LNCaP clone FGC (cell line): Measurements from ENCODE around the gene CNDP1.

Source experiments
- DNase-seq: peaks from one replicate; pipeline ENCODE4 v3.0.0-alpha.2; 2011; ENCODE audit warnings: low read depth
- H3K4me3 ChIP-seq: 2 replicates; pipeline ENCODE4 v1.5.1; 2011; ENCODE audit warnings: mild to moderate bottlenecking, low read depth, low read length, control low read depth
- TF ChIP-seq, protein P1 (sequence below): IDR thresholded peaks from 2 replicates; pipeline ENCODE4 v1.5.1; 2012; ENCODE audit warnings: mild to moderate bottlenecking; ENCODE audit not compliant: control insufficient read depth, insufficient read depth; ENCODE audit errors: extremely low read depth

Gene CNDP1

DNA sequence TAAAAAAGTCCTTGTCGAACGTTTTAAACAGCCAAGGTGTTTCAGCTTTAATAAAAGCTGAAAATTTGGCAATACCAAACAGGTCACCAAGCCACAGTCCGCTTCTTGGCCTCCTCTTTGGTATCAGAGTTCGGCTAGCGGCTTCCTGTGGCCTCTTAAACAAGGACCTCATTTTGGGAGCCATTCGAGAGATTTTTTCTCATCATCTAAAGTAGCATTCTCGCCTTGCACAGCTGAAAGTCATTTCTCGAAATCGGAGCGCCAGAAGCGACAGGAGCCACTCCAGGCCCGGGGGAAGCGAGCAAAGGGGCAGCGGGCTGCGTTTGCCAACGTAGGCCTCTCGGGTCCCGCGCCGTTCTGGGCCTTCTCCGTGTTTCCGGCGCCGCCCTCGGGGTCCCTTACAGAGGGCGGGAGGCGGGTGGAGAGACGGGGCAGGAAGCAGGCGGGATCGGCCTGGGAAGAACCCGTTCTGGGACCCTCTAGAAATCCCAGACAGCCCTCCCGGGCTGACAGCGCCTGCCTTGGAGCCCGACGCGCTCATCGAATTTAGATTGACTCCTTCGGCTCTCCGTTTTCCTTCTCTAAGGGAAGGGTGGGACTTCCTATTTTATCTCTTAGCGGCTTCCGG is 62.8 kb downstream of the CNDP1 start:
- H3K4me3 ChIP-seq: peak overlapping the region; percentile 89
- DNase-seq: peak; percentile 14
- TF ChIP-seq, protein P1, sequence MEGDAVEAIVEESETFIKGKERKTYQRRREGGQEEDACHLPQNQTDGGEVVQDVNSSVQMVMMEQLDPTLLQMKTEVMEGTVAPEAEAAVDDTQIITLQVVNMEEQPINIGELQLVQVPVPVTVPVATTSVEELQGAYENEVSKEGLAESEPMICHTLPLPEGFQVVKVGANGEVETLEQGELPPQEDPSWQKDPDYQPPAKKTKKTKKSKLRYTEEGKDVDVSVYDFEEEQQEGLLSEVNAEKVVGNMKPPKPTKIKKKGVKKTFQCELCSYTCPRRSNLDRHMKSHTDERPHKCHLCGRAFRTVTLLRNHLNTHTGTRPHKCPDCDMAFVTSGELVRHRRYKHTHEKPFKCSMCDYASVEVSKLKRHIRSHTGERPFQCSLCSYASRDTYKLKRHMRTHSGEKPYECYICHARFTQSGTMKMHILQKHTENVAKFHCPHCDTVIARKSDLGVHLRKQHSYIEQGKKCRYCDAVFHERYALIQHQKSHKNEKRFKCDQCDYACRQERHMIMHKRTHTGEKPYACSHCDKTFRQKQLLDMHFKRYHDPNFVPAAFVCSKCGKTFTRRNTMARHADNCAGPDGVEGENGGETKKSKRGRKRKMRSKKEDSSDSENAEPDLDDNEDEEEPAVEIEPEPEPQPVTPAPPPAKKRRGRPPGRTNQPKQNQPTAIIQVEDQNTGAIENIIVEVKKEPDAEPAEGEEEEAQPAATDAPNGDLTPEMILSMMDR: no peak

DNA sequence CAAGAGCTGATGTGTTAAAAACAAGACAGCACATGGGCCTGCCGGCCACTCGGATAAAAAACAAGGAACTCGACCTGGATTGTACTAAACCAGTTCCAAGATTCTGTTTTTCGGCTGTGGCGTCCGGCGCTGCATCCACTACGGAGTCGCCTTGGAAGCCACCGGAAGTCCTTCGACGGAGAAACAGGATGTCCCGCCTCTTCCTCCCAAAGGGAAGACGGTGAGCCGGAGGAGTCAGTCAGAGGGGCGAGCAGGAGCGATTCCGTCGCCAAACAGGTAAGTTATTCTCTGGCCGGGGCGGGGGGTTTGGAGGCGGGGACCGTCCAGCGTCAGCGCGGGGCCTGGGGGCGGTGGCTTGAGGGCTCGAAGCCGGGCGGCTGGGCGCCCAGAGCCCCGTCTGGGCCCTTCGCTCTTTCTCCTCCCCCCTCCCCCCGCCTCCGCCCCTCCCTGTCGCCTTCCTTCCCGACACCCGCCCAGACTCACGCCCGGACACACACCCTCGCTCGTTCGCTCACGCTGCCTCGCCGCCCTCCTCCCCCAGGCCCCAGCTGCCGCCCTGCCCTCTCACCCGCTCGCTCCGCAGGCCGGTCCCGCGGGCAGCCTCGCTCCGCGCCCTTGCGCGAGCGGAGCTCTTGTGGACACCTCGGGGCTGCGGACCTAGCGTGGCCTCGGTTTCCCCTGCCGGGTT is 63.5 kb downstream of the CNDP1 start, which contains the start of gene ZNF407:
Gene ZNF407, plus strand, starts transcription at position 209 of the 688 bp plus-strand sequence. CDS start 33,150 bp downstream, outside the sequence.
- DNase-seq: peak; percentile 84
- TF ChIP-seq, protein P1: no peak
- peak within 1 kb of the TSS; percentile 89 for H3K4me3 ChIP-seq

DNA sequence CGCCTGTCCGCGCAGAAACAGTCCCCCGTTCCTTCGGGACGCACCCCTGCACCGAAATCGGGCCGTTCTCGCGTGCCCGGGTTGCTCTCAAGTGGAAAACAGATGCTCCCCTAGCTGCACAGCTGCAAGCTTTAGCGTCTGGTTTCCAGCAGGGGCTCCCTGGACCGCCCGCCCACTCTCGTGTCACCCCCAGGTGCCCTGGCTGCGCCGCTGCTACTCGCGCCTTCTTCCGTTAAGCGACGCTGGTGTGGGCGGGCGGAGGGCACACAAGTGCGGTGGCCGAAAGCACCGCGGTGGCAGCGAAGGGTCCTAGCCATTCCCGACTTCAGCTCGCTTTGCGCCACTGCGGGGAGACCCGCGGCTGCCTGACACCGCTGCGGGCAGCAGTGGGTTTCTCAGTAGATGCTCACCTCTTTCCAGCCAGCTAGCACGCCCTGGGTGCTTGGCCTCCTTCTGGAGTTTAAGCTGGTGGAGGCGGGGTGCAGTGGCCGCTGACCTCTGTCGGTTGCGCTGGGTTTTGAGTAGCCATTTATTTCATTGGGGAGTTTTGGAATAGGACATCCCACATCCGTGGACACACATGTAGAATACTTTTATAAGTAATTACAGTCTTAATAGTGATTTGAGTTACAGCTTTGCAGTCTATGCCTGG is 64.2 kb downstream of the CNDP1 start:
- DNase-seq: no peak
- TF ChIP-seq, protein P1: no peak
- H3K4me3 ChIP-seq: peak overlapping the region; percentile 89

DNA sequence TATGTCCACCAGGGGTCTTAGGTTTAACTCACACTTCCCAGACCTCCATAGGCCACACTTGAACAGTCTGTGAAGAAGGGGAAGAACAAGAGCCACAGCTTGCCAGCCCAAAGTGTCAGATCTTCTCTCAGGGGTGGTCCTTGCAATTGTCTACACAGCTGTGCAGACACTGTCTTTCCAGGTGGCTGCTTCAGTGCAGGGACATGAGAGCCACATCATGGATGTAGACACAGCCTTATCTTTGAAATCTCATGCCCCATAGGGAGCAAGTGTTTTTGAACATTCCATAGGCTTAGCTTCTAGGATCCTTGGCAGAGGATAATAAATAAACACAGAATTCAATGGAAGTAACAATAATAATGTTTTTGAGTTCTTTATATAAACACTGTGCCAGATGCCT is 70.1 kb downstream of the CNDP1 start:
- H3K4me3 ChIP-seq: no peak overlapping the region
- no peak for DNase-seq
- TF ChIP-seq, protein P1: no peak

DNA sequence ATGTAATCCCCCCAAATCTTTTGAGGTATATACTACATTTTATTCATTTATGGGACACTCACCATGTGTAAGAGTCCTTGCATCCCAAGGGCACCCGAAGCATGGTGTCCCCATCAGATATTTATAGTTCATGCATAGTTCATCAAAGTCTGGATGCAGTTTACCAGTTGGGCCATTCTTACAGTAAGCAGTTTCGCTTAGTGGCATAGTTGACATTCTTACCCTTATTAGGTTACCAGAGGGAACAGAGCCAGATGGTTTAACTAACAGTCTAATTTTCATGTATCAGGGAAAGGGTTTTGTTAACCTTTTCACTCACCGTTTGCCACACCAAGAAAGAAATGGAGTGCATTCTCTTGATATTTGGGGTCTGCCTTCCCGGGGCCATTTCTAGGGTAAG is 70.5 kb downstream of the CNDP1 start:
- no peak for DNase-seq
- H3K4me3 ChIP-seq: no peak overlapping the region
- TF ChIP-seq, protein P1: no peak

DNA sequence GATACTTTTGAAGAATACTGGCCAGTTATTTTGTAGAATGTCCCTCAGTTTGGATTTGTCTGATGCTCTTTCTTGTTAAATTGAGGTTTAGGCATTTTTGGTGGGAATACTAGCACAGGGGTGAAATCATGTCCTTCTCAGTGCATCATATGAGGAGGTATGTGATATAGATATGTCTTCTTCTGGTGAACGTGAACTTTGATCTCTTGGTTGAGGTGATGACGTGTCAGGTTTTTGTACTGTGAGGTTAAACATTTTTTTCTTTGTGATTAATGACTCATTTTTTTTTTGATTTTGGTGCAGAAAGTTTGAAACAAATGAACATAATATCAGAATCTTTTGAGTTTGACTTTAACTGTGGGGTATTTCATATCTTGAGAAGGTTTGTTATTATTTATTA is 74.4 kb downstream of the CNDP1 start:
- TF ChIP-seq, protein P1: no peak
- no peak overlapping the region for H3K4me3 ChIP-seq
- no peak for DNase-seq
